GM21786 (cell line): ENCODE results near the gene STAG1.
"Not testable (repeated sequence)": the region's sequence is repeated elsewhere in the genome, so short reads cannot be mapped to it uniquely, and the experiment has no call there.

Experiments
- ATAC-seq: cut with Tn5 transposase; IDR thresholded peaks from one replicate; pipeline ENCODE4 v1.9.1; 2021; ENCODE audit not compliant: unreplicated experiment

Gene STAG1

DNA sequence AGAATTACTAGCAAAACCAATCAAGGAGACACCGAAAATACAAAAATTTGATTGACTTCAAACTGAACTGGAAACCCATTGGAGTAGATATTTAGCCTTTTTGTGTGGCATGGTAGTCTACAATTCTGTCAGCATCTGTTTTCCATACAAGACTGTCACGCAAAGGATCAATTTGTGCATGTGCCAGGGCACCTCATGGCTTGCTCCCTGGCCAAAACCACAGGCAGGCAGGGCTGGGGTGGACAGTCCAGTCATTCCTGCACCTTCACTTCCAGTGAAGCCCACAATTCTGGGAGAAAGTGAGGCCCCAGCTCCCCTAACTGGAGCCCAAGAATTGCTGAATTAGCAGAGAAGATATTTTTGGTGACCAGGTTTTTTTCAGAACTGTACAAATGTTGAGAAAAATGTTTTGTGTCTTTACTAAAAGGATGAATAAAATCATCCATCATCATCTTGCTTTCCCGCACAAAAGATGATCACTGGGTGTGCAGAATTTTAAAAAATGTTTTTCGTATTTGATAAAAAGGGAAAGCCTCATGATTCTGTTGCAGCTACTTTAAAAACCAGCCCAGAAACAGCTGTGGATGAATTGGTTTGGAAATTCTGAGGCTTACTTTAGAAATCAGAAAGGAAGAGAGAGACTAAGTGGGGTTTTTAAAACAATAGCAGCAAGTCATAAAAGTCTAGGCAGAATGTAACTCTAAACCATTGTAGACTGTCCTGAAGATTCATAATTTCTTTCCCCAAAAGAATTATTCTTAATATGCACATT lies 415.7 kb downstream of the STAG1 start:
- ATAC-seq = no peak

DNA sequence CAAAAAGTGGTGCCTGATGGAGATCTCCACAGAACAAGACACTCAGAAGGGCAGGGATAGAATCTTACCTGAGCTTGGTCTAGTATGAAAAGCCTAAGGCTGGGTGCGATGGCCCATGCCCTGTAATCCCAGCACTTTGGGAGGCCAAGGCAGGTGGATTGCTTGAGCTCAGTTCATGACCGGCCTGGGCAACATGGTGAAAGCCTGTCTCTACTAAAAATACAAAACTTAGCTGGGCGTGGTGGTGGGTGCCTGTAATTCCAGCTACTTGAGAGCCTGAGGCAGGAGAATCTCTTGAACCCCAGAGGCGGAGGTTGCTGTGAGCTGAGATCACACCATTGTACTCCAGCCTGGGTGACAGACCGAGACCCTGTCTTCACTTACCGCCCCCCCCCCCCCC lies 417.5 kb downstream of the STAG1 start:
- not testable (repeated sequence) for ATAC-seq

- ATAC-seq = no peak
Measured at GRCh38 chr3:136334209-136334608, 418.0 kb downstream of the STAG1 start.

- ATAC-seq = no peak
Measured at GRCh38 chr3:136332776-136333175, 419.4 kb downstream of the STAG1 start.

GRCh38 chr3:136332302-136332701 lies 419.9 kb downstream of the STAG1 start:
- no peak for ATAC-seq

DNA sequence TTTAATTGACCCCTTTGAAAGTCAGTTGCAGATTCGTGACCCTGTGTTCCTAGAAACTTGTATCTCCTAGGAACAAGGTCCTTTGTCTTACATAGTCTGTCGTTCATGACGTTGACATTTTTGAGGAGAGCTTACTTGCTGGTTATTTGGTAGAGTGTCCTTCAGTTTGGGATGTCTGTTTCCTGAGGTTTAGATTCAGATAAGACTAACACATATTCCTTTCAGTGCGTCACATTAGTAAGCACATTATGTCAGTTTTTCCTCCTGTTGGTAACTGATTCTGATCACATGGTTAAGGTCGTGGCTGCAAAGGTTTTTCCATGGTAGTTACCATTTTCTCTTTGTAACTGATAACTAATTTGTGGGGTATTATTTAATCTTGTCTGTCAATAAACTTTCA lies 421.3 kb downstream of the STAG1 start:
- ATAC-seq = no peak

GRCh38 chr3:136329593-136329992 lies 422.6 kb downstream of the STAG1 start:
- no peak for ATAC-seq

DNA sequence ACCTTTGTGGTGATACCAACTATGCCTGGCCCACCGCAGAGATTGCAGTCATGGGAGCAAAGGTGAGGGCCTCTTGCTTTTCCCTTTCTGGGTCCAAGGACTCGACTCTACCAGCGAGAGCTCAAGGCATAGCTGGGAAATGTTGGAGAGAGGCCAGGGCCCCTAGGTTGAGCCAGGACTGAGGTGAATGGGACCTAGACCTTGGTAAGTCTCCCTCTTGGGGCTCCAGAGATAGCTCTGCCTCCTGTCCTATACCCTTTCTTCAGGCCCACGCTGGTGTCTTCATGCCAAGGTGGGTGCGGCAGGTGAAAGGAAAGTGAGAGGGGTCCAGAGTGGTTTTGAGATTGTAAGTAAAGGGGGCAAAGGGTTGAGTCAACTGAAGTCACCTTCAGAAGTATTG lies 424.5 kb downstream of the STAG1 start:
- no peak for ATAC-seq

GRCh38 chr3:136326316-136326715 lies 425.9 kb downstream of the STAG1 start:
- no peak for ATAC-seq

DNA sequence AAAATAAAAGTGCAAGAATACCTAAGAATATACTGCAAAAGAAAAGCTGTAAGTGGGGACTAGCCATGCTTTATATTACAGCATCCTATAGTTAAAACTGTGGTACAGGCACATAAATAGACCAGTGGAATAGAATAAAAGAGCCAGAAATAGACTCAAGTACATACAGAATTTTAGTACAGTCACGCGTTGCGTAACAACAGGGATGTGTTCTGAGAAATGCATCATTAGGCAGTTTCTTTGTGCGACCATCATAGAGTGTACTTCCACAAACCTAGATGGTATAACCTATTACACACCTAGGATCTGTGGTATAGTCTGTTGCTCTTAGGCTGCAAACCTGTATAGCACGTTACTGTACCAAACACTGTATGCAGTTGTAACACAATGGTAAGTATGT lies 440.2 kb downstream of the STAG1 start:
- no peak for ATAC-seq

DNA sequence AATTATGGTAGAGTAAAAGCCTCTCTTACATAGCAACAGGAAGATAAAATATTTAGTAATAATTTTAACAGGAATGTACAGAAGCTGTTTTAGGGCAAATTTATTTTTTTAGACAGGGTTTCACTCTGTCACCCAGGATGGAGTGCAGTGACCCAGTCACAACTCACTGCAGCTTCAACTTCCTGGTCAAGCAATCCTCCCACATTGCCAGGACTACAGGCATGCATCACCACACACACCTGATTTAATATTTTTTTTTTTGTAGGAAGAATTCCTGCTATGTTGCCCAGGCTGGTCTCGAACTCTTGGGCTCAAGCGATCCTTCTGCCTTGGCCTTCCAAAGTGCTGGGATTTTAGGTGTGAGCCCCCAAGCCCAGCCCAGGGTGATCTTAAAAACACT lies 440.9 kb downstream of the STAG1 start:
- ATAC-seq = no peak

DNA sequence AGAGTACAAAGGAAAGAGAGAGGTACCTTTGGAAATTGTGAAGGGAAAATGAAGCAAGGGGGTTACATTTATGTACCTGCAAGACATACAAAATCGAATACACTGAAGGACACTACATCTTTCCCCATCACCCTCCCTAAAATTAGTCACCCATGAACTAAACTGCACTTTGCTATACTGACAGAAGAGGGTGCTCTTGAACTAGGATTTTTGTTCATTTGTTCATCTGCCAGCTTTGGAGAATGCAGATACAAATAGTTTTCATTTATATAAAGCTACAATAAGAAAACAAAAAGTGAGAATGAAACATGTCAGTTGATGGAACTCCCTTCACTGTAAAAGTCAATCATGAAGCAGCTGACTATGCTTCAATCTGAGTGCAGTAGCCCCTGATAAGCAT lies 446.3 kb downstream of the STAG1 start:
- no peak for ATAC-seq

DNA sequence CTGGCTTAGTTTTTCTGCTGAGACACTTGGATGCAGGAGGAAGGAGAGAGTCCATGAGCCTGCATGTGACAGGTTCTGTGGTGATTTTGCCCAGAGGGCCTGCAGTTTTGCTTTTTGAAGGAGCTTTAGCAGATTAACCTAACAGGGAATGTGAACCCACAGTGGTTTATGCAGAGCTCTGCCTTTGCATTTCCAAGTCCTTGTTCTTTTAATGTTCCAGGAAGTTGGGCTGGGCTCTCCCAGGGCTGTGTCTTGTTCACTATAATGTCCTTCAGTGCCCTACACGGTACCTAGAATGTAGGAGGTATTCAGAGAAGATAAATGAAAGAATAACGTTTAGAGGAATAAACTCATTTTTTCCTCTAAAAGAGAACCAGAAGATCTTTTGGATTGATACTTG lies 451.7 kb downstream of the STAG1 start:
- ATAC-seq = no peak

- no peak for ATAC-seq
Measured at GRCh38 chr3:136297826-136298225, 454.4 kb downstream of the STAG1 start.

GRCh38 chr3:136296960-136297359 lies 455.2 kb downstream of the STAG1 start:
- no peak for ATAC-seq

- no peak for ATAC-seq
Measured at GRCh38 chr3:136294176-136294575, 458.0 kb downstream of the STAG1 start.

- ATAC-seq = no peak
Measured at GRCh38 chr3:136293279-136293678, 458.9 kb downstream of the STAG1 start.

- ATAC-seq = no peak
Measured at GRCh38 chr3:136292500-136292899, 459.7 kb downstream of the STAG1 start.

DNA sequence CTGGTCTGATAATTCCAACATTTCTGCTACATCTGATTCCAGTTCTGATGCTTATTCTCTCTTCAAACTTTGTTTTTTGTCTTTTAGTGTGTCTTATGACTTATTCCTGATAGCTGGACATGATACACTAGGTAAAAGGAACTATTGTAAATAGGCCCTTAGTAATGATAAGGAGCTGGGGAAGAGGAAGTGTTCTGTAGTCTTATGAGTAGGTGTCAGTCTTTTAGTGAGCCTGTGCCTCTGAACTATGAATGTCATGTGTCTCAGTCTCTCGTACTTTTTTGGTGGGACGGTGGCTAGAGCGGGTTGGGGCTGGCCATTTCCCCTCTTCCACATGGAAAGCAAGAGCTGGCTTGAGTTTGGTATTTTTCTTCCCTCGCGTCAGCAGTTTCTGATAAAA lies 460.9 kb downstream of the STAG1 start:
- no peak for ATAC-seq
